SK-N-SH (cell line): ENCODE results near the gene ARHGAP8. TPM values are rescaled to one million over a fixed set of nuclear protein-coding genes. Genes with fewer than 3 reads are reported as not detected.

ENCODE experiments used
- CTCF ChIA-PET: fragments of 300-600, 350-600 bp; formaldehyde crosslinking; extraction: SDS; loops from one replicate; lab custom pipeline; 2021; lab: Yijun Ruan, JAX
- POLR2A ChIA-PET: fragments of 350-600 bp; sonication (Branson Sonifier 250); formaldehyde crosslinking; extraction: SDS; loops from one replicate; lab custom pipeline; 2020; ENCODE audit warnings: antibody characterized with exemption, inconsistent platforms; lab: Yijun Ruan, JAX
- DNase-seq: peaks from one replicate; pipeline ENCODE4 v3.0.0; 2012
- H2AFZ ChIP-seq: fragments of 200-600 bp; sonication (generic); 2 replicates; pipeline ENCODE4 v1.8.1; 2016; ENCODE audit warnings: antibody characterized with exemption, mild to moderate bottlenecking, low read depth
- H3F3A ChIP-seq: fragments of 200-600 bp; sonication (generic); replicated peaks from 2 replicates; pipeline ENCODE3; 2016; ENCODE audit warnings: antibody characterized with exemption, mild to moderate bottlenecking; ENCODE audit not compliant: insufficient read depth
- H3K27ac ChIP-seq, 2 experiments: fragments of 200-500 bp in 1 of 2; fragments of 200-600 bp in 1 of 2; sonication (Bioruptor generic) in 1 of 2; sonication (generic), shearing (Covaris generic) in 1 of 2; 2 replicates each; pipeline versions ENCODE4 v1.5.1 to v1.6.1; 2014 to 2016; ENCODE audit warnings: low read depth in 2 of 2, inconsistent platforms in 1 of 2, low read length in 1 of 2, mild to moderate bottlenecking in 1 of 2, mixed read lengths in 1 of 2
- H3K27me3 ChIP-seq: fragments of 200-600 bp; sonication (generic), shearing (Covaris generic); 2 replicates; pipeline ENCODE4 v1.6.1; 2016; ENCODE audit warnings: mixed run types; ENCODE audit not compliant: insufficient read depth
- H3K36me3 ChIP-seq, 2 experiments: fragments of 200-500 bp in 1 of 2; fragments of 200-600 bp in 1 of 2; sonication (Bioruptor generic) in 1 of 2; sonication (generic) in 1 of 2; replicated peaks in 1 of 2; 2 replicates each; pipeline versions ENCODE3 to v1.5.1; 2014 to 2016; ENCODE audit warnings: low read length in 1 of 2, mild to moderate bottlenecking in 1 of 2; ENCODE audit not compliant: insufficient read depth in 2 of 2, control insufficient read depth in 1 of 2
- H3K4me1 ChIP-seq, 2 experiments: fragments of 200-500 bp in 1 of 2; fragments of 200-600 bp in 1 of 2; sonication (Bioruptor generic) in 1 of 2; sonication (generic), shearing (Covaris generic) in 1 of 2; 2 replicates each; pipeline versions ENCODE4 v1.5.1 to v1.6.1; 2014 to 2016; ENCODE audit warnings: low read depth in 1 of 2, low read length in 1 of 2, mixed run types in 1 of 2; ENCODE audit not compliant: insufficient read depth in 2 of 2, control insufficient read depth in 1 of 2
- H3K4me2 ChIP-seq: fragments of 200-600 bp; sonication (generic), shearing (Covaris generic); 2 replicates; pipeline ENCODE4 v1.6.1; 2017; ENCODE audit warnings: mixed run types
- H3K4me3 ChIP-seq, 2 experiments: fragments of 200-500 bp in 1 of 2; fragments of 200-600 bp in 1 of 2; sonication (Bioruptor generic) in 1 of 2; sonication (generic), shearing (Covaris generic) in 1 of 2; 2 replicates each; pipeline versions ENCODE4 v1.5.1 to v1.8.1; 2014 to 2016; ENCODE audit warnings: low read depth in 2 of 2, inconsistent platforms in 1 of 2, low read length in 1 of 2, mild to moderate bottlenecking in 1 of 2, mixed read lengths in 1 of 2, moderate library complexity in 1 of 2
- H3K79me2 ChIP-seq: fragments of 200-600 bp; sonication (generic); 2 replicates; pipeline ENCODE4 v1.8.1; 2017; ENCODE audit warnings: mild to moderate bottlenecking; ENCODE audit not compliant: insufficient read depth
- H3K9ac ChIP-seq: fragments of 200-600 bp; sonication (generic); 2 replicates; pipeline ENCODE4 v1.6.1; 2017; ENCODE audit warnings: mixed run types
- H3K9me2 ChIP-seq: fragments of 200-600 bp; sonication (generic); 2 replicates; pipeline ENCODE4 v1.6.1; 2017; ENCODE audit warnings: mixed run types
- H3K9me3 ChIP-seq: fragments of 200-600 bp; sonication (generic); 2 replicates; pipeline ENCODE4 v1.6.1; 2017; ENCODE audit warnings: mixed run types, mild to moderate bottlenecking, moderate library complexity
- H4K20me1 ChIP-seq: fragments of 200-600 bp; sonication (generic); 2 replicates; pipeline ENCODE4 v1.6.1; 2017; ENCODE audit warnings: mild to moderate bottlenecking, mixed run types; ENCODE audit not compliant: insufficient read depth
- CHD2 ChIP-seq: fragments of 150-350 bp; IDR thresholded peaks from 2 replicates; pipeline ENCODE4 v1.6.1; 2018; ENCODE audit warnings: low read length; ENCODE audit not compliant: partially characterized antibody
- CTCF ChIP-seq: fragments of 200-600 bp; sonication (generic); IDR thresholded peaks from 2 replicates; pipeline ENCODE4 v1.6.1; 2017; ENCODE audit warnings: antibody characterized with exemption, mild to moderate bottlenecking, moderate library complexity
- ELF1 ChIP-seq: IDR thresholded peaks from 2 replicates; pipeline ENCODE4 v1.4.0; 2012
- FOSL2 ChIP-seq: IDR thresholded peaks from 2 replicates; pipeline ENCODE4 v1.4.0; 2012; ENCODE audit warnings: low read depth, mild to moderate bottlenecking, moderate library complexity, borderline replicate concordance
- GABPA ChIP-seq: IDR thresholded peaks from 2 replicates; pipeline ENCODE4 v1.4.0; 2012; ENCODE audit warnings: low read depth, mild to moderate bottlenecking
- GATA2 ChIP-seq: sonication (generic); formaldehyde crosslinking; IDR thresholded peaks from 2 replicates; pipeline ENCODE4 v1.5.0; 2020; ENCODE audit warnings: mild to moderate bottlenecking, missing genetic modification reagents
- JUND ChIP-seq: IDR thresholded peaks from 2 replicates; pipeline ENCODE4 v1.4.0; 2012
- MXI1 ChIP-seq: IDR thresholded peaks from 2 replicates; pipeline ENCODE4 v1.6.1; 2012; ENCODE audit warnings: mild to moderate bottlenecking, low read depth, low read length, improper control_type of control experiment
- PBX3 ChIP-seq: IDR thresholded peaks from 2 replicates; pipeline ENCODE4; 2012
- RAD21 ChIP-seq: IDR thresholded peaks from 2 replicates; pipeline ENCODE4 v1.6.1; 2012; ENCODE audit warnings: mild to moderate bottlenecking, low read length
- RCOR1 ChIP-seq: fragments of 150-350 bp; IDR thresholded peaks from 2 replicates; pipeline ENCODE4 v1.6.1; 2017; ENCODE audit warnings: antibody characterized with exemption, low read length
- RXRA ChIP-seq: IDR thresholded peaks from 2 replicates; pipeline ENCODE4 v1.4.0; 2012; ENCODE audit warnings: low read depth, mild to moderate bottlenecking, borderline replicate concordance
- SMC3 ChIP-seq: IDR thresholded peaks from 2 replicates; pipeline ENCODE4 v1.6.1; 2012; ENCODE audit warnings: low read depth, low read length, improper control_type of control experiment
- TAF1 ChIP-seq: IDR thresholded peaks from 2 replicates; pipeline ENCODE4 v1.6.1; 2012; ENCODE audit warnings: low read depth, mild to moderate bottlenecking, low read length, moderate library complexity, borderline replicate concordance
- TCF12 ChIP-seq: IDR thresholded peaks from 2 replicates; pipeline ENCODE4 v1.4.0; 2012
- TEAD4 ChIP-seq: IDR thresholded peaks from 2 replicates; pipeline ENCODE4 v1.4.0; 2012; ENCODE audit warnings: mild to moderate bottlenecking, borderline replicate concordance; ENCODE audit not compliant: insufficient read depth
- USF1 ChIP-seq: IDR thresholded peaks from 2 replicates; pipeline ENCODE4 v1.4.0; 2012; ENCODE audit warnings: low read depth, borderline replicate concordance
- USF2 ChIP-seq: fragments of 150-350 bp; IDR thresholded peaks from 2 replicates; pipeline ENCODE4 v1.6.1; 2017; ENCODE audit warnings: antibody characterized with exemption, low read length, low read depth, borderline replicate concordance
- WGBS: methylation state at CpG from one replicate; pipeline ENCODE4 v1.1.6; 2017; ENCODE audit warnings: low lambda C conversion rate; 5-methylcytosine and 5-hydroxymethylcytosine counted together
- polyA plus RNA-seq, 3 experiments: library from polyadenylated mRNA; depleted of rRNA; stranded (reverse); fragments of >200 nt; gene quantifications; 2 replicates each; pipeline ENCODE4 v1.2.3, GENCODE V29; 2012

ARHGAP8 gene
- polyA plus RNA-seq, 1 of the 3 experiments (the other 2 are of a cell fraction): 0.08 TPM

GRCh38 chr22:44837481-44837880, 85.1 kb downstream of the ARHGAP8 start:
- peaks cover 0 to 7% of the 10 kb centered on the region in 2 experiments; a peak in 1 of 4 replicates for H3K4me1 ChIP-seq
- no peak overlapping the region for H3K4me3 ChIP-seq
- ChIA-PET POLR2A (no interaction called here), CTCF (no interaction called here)
- H3K9me2 ChIP-seq: no peaks in the 10 kb centered on the region
- no peaks in the 10 kb centered on the region for H3F3A ChIP-seq
- H2AFZ ChIP-seq: no peak overlapping the region
- no peaks in the 10 kb centered on the region for H3K9me3 ChIP-seq
- no peaks in the 10 kb centered on the region for H4K20me1 ChIP-seq
- H3K4me2 ChIP-seq: no peak overlapping the region
- 45% methylated on average over 8 of the region's 15 CpGs for WGBS
- peak; percentile 69 for DNase-seq
- H3K27ac ChIP-seq: no peak overlapping the region
- H3K27me3 ChIP-seq: no peaks in the 10 kb centered on the region
- H3K9ac ChIP-seq: no peak overlapping the region
- H3K79me2 ChIP-seq: no peaks in the 10 kb centered on the region
- H3K36me3 ChIP-seq: no peaks in the 10 kb centered on the region
- TF ChIP-seq PBX3 (no peak), FOSL2 (no peak), CHD2 (no peak), GATA2 (CRISPR knock-in tag) (no peak; the same call in 1 of the 2 replicates), TEAD4 (no peak), RAD21 (no peak), TAF1 (no peak), RCOR1 (no peak)

GRCh38 chr22:44838316-44839016, 86.1 kb downstream of the ARHGAP8 start:
- Histone ChIP-seq H3K27ac (no peak overlapping the region), H3F3A (no peaks in the 10 kb centered on the region), H2AFZ (no peak overlapping the region), H3K9me3 (no peaks in the 10 kb centered on the region), H3K36me3 (no peaks in the 10 kb centered on the region), H3K9ac (no peak overlapping the region), H3K4me1 (peaks cover 0 to 7% of the 10 kb centered on the region in 2 experiments; a peak in 1 of 4 replicates), H3K4me2 (no peak overlapping the region), H3K27me3 (no peaks in the 10 kb centered on the region), H4K20me1 (no peaks in the 10 kb centered on the region), H3K79me2 (no peaks in the 10 kb centered on the region), H3K4me3 (no peak overlapping the region), H3K9me2 (no peaks in the 10 kb centered on the region)
- 51% methylated on average over 9 of the region's 16 CpGs for WGBS
- TF ChIP-seq GABPA: no peak
- no peak for TF ChIP-seq ELF1
- TF ChIP-seq PBX3: no peak
- no peak for TF ChIP-seq FOSL2
- TF ChIP-seq MXI1: no peak
- no peak for TF ChIP-seq TCF12
- TF ChIP-seq USF1: no peak
- no peak for TF ChIP-seq CTCF
- no peak for TF ChIP-seq RCOR1
- no peak for TF ChIP-seq JUND
- TF ChIP-seq USF2: no peak
- no peak for TF ChIP-seq SMC3
- no peak for TF ChIP-seq RXRA
- CTCF ChIA-PET: interaction anchor here (1.0 to 1.1 kb wide), 2 partner anchors 11 to 18 kb away, joined by 3 to 4 read pairs; no protein-coding TSS in a partner anchor
- POLR2A ChIA-PET: interaction anchor here (0.7 kb wide), 1 partner anchor 21 kb away, joined by 3 read pairs; no protein-coding TSS in a partner anchor
- DNase-seq: no peak
